Calu3 (cell line): ENCODE results near the gene AIFM2. TPM values are rescaled to one million over a fixed set of nuclear protein-coding genes. Genes with fewer than 3 reads are reported as not detected.
"Not testable (repeated sequence)": the region's sequence is repeated elsewhere in the genome, so short reads cannot be mapped to it uniquely, and the experiment has no call there.

Experiments used
- Bru-seq: library from RNA; stranded (reverse); fragments of 400-500 nt; gene quantifications from one replicate; lab custom pipeline; 2021; lab: Mats Ljungman, UMichigan
- BruChase-seq, 2 experiments: library from RNA; stranded (reverse); fragments of 400-500 nt; gene quantifications; one replicate each; lab custom pipeline; 2021; lab: Mats Ljungman, UMichigan
- BruUV-seq: library from RNA; stranded (reverse); fragments of 400-500 nt; replicated peaks from 2 replicates; lab custom pipeline; 2021; lab: Mats Ljungman, UMichigan
- CTCF ChIA-PET: fragments of 300-600 bp; sonication (Branson Sonifier 250); formaldehyde crosslinking; loops from one replicate; lab custom pipeline; 2022; ENCODE audit warnings: antibody characterized with exemption; lab: Charles Lee
- DNase-seq: peaks from one replicate; pipeline ENCODE4 v3.0.0; 2022
- H3K27ac Mint-ChIP-seq: one replicate; pipeline ENCODE4 v1.8.0; 2022; ENCODE audit warnings: mixed read lengths; ENCODE audit not compliant: unreplicated experiment
- H3K27me3 Mint-ChIP-seq: one replicate; pipeline ENCODE4 v1.8.0; 2022; ENCODE audit warnings: mixed read lengths; ENCODE audit not compliant: unreplicated experiment
- H3K36me3 Mint-ChIP-seq: one replicate; pipeline ENCODE4 v1.8.0; 2022; ENCODE audit warnings: mild to moderate bottlenecking, moderate library complexity, mixed read lengths; ENCODE audit not compliant: insufficient read depth, unreplicated experiment
- H3K4me1 Mint-ChIP-seq: one replicate; pipeline ENCODE4 v1.8.0; 2022; ENCODE audit warnings: mild to moderate bottlenecking, low read depth, mixed read lengths; ENCODE audit not compliant: unreplicated experiment
- H3K4me3 Mint-ChIP-seq: one replicate; pipeline ENCODE4 v1.8.0; 2022; ENCODE audit warnings: mild to moderate bottlenecking, low read depth, moderate library complexity, mixed read lengths; ENCODE audit not compliant: unreplicated experiment
- H3K9me3 Mint-ChIP-seq: one replicate; pipeline ENCODE4 v1.8.0; 2022; ENCODE audit warnings: low read depth, mixed read lengths; ENCODE audit not compliant: unreplicated experiment
- CTCF ChIP-seq: fragments of 200-600 bp; IDR thresholded peaks from one replicate; pipeline ENCODE4 v1.8.0; 2022; ENCODE audit warnings: antibody characterized with exemption; ENCODE audit not compliant: unreplicated experiment
- intact Hi-C: fragments of 100-400 bp; cut with micrococcal nuclease; formaldehyde crosslinking; loops from one replicate; pipeline ENCODE4 v1.10.0; 2022; ENCODE audit not compliant: unreplicated experiment
- long read RNA-seq: library from polyadenylated mRNA; stranded (forward); transcript quantifications from one replicate; pipeline ENCODE4 v2.0.0, GENCODE V29; 2022
- total RNA-seq: library from RNA; stranded (reverse); gene quantifications from 2 replicates; pipeline ENCODE4 v1.2.3, GENCODE V29; 2022

Gene AIFM2
- total RNA-seq (20.6 and 21.1 TPM in 2 replicates), Bru-seq, nascent RNA (percentile 66 among the genes with signal in this experiment), BruChase-seq, experiment 1, labeled RNA remaining after a 6-hour chase (percentile 72 among the genes with signal in this experiment), BruChase-seq, experiment 2, labeled RNA remaining after a 2-hour chase (percentile 70 among the genes with signal in this experiment)
- long read RNA-seq, transcript AIFM2-201 (9 exons, 3,243 nt), result major isoform, 20 of 79 reads
- long read RNA-seq, transcript AIFM2-204 (9 exons, 3,247 nt), result minor isoform, 6 of 79 reads
- long read RNA-seq, partial matches to known transcripts, result 19 of 79 reads
- long read RNA-seq, other reads (novel, unspliced or antisense), result 34 of 79 reads

- peak; percentile 87 for DNase-seq
- Mint-ChIP-seq H3K4me3 (peak within 1 kb of the TSS; percentile 98), H3K4me1 (peaks cover 36% of the 10 kb centered on the region), H3K27me3 (no peaks in the 10 kb centered on the region), H3K9me3 (no peaks in the 10 kb centered on the region), H3K27ac (peak within 1 kb of the TSS; percentile 91), H3K36me3 (peaks cover 22% of the 10 kb centered on the region)
- no TSS peak for BruUV-seq
- intact Hi-C loops, result no loop called here
- CTCF ChIA-PET, result interaction anchor here (0.8 kb wide), 2 partner anchors 17 to 273 kb away, joined by 3 read pairs; no protein-coding TSS in a partner anchor
- no peak for TF ChIP-seq CTCF
These were observed at the start of gene AIFM2 for GRCh38 chr10:70132098-70133029. AIFM2 (minus strand) TSS chr10:70132825; CDS start chr10:70124084, 8,741 bp downstream.

- H3K36me3 Mint-ChIP-seq, H3K4me1 Mint-ChIP-seq, H3K9me3 Mint-ChIP-seq, DNase-seq, H3K27ac Mint-ChIP-seq, CTCF ChIA-PET, intact Hi-C loops, BruUV-seq, H3K4me3 Mint-ChIP-seq: not testable (repeated sequence)
- peaks cover 22% of the 10 kb centered on the region for H3K27me3 Mint-ChIP-seq
These were observed 46.6 kb upstream of the AIFM2 start for GRCh38 chr10:70179209-70179608.

- Mint-ChIP-seq H3K4me3 (no peak overlapping the region), H3K9me3 (peaks cover 7% of the 10 kb centered on the region), H3K27me3 (peaks cover 12% of the 10 kb centered on the region), H3K36me3 (no peaks in the 10 kb centered on the region), H3K4me1 (no peaks in the 10 kb centered on the region), H3K27ac (no peak overlapping the region)
- intact Hi-C loops, result no loop called here
- DNase-seq, result no peak
- CTCF ChIA-PET, result no interaction called here
- BruUV-seq, result no TSS peak
- TF ChIP-seq CTCF, result no peak
These were observed 45.6 kb upstream of the AIFM2 start for GRCh38 chr10:70178139-70178725.

GRCh38 chr10:70176441-70176840 is 43.8 kb upstream of the AIFM2 start:
- Mint-ChIP-seq H3K9me3 (peaks cover 7% of the 10 kb centered on the region), H3K27ac (no peak overlapping the region), H3K4me1 (no peaks in the 10 kb centered on the region), H3K4me3 (no peak overlapping the region), H3K36me3 (no peaks in the 10 kb centered on the region), H3K27me3 (no peaks in the 10 kb centered on the region)
- no peak for TF ChIP-seq CTCF
- intact Hi-C loops, result no loop called here
- CTCF ChIA-PET, result interaction anchor here (0.7 kb wide), 1 partner anchor 201 kb away, joined by 3 read pairs; no protein-coding TSS in a partner anchor
- BruUV-seq, result no TSS peak
- no peak for DNase-seq
